Endometrial microvascular endothelial cells (primary cell): ENCODE results near the gene TFF3. TPM values are rescaled to one million over a fixed set of nuclear protein-coding genes. Genes with fewer than 3 reads are reported as not detected.
"Not testable (repeated sequence)": the region's sequence is repeated elsewhere in the genome, so short reads cannot be mapped to it uniquely, and the experiment has no call there.

Experiments
- in situ Hi-C: cut with HindIII; loops from 2 replicates; pipeline ENCODE4 v1.10.0; 2017; ENCODE audit warnings: low sequenced_read_pairs, low pct_unique_long_range_greater_than_20kb; ENCODE audit errors: inconsistent ontology term
- total RNA-seq: library from RNA; depleted of rRNA; stranded (reverse); fragments of >200 nt; gene quantifications from one replicate; pipeline ENCODE4 v1.2.3, GENCODE V29; 2015; ENCODE audit errors: inconsistent ontology term

The TFF3 gene
- total RNA-seq, 1 donor from 2014 or later = not detected

DNA sequence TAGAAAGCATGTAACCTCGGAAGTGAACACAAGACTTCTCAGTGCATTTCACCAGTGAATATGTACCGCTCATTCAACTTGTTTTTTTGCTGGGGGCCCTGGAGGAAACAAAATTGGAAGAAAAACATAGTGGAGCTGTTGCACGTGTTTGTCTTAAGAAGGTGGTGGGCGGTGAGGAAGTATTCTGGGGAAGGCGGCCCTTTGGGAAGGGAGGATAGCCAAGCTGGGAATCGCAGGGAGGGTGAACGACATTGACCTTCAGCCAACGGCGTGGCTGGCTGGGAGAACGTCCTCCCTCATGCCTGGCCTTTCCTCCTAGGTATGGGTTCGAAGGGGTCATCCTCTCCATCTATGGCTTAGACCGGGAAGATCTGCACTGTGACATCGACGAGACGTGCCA lies 19.4 kb downstream of the TFF3 start:
- in situ Hi-C loops = no loop called here

DNA sequence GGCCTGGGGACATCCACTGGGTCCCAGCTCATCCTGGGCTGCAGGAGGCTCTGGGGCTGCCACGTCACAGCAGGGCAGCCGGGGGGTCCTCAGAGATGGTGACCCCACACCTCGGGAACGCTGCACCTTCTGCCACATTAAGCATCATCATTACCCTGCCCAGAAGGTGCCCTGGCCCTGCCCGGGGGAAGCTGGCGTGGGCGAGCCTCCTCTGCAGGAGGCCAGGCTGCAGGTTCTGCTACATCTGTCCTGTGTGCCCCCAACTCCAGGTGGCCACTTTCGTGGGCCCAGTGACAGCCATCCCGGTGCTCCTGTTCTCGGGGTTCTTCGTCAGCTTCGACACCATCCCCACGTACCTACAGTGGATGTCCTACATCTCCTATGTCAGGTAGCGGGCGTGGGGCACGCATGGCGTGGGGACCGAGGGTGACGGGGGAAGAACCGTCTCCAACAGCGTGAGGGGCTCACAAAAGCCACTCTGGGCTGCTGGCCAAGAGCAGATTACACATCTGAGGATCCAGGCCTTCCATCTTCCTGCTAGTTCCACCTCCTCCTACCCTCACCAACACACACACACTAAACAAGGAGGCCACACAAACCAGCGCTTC lies 20.8 kb downstream of the TFF3 start:
- in situ Hi-C loops = no loop called here

DNA sequence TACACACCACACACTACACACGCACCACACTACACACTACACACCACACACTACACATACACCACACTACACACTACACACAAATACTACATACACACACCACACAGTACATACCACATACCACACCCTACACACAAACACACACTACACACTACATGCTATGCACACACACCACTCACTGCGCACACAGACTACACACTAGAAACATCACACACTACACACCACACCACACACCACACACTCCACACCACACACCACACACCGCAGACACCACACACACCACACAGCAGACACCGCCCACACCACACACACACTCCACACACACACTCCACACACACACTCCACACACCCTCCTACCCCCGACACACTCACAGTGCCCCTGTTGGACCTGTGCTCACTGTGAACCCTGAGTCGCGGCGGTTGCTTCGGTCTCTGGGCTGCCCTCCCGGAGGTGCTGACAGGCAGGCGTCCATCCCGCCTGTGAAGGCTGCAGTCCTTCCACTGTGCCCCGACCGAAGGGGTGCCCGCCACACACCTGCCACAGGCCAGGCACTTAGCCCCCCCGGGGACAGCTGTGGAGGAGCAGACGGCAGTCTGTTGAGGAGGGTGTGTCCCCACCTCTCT lies 21.4 kb downstream of the TFF3 start:
- in situ Hi-C loops = no loop called here

DNA sequence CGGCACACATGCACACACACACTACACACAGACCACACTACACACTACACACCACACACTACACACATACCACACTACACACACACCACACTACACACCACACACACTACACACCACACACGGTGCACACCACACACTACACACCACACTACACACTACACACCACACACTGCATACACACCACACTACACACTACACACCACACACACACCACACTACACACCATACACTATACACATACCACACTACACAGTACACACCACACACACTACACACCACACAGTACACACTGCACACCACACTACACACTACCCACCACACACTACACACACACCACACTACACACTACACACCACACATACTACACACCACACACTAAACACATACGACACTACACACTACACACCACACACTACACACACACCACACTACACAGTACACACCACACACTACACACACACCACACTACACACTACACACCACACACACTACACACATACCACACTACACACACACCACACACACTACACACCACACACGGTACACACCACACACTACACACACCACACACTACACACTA lies 22.6 kb downstream of the TFF3 start:
- in situ Hi-C loops = not testable (repeated sequence)

DNA sequence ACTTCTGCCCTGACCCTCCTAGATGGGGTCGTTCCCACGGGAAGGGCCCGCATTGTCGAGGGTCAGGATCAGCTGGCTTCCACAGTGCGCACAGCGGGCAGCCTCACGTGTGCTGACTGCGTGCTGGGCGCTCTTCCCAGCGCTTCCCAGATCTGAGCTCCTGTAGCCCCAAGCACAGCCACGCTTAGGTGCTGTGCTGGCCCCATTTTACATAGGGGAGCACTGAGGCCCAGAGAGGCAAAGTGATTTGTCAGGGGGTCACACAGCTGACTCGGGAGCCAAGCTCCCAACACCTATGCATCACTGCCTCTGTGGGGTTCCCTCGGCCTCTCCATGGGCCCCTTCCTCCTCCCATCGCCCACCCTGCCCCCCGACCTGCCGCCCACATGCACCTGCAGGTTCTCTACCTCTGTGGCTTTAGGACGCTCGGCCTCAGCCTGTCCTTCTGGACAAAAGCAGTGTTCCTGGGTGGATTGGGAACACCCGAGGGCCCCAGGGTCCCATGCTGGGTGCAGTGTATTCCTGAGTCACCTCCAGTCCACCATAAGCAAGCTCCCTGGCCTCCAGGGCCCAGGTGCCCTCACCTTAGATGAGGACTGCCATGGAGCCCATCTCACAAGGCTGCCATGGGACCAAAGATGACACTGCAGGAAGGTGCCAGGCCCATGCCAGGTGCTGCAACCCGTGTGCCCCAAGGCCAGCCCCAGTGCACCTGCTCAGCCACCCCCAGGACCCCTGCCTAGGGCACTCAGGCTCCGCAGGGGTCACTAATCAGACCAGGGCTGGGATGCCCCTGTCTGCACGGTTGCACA lies 23.3 kb downstream of the TFF3 start:
- in situ Hi-C loops = no loop called here

DNA sequence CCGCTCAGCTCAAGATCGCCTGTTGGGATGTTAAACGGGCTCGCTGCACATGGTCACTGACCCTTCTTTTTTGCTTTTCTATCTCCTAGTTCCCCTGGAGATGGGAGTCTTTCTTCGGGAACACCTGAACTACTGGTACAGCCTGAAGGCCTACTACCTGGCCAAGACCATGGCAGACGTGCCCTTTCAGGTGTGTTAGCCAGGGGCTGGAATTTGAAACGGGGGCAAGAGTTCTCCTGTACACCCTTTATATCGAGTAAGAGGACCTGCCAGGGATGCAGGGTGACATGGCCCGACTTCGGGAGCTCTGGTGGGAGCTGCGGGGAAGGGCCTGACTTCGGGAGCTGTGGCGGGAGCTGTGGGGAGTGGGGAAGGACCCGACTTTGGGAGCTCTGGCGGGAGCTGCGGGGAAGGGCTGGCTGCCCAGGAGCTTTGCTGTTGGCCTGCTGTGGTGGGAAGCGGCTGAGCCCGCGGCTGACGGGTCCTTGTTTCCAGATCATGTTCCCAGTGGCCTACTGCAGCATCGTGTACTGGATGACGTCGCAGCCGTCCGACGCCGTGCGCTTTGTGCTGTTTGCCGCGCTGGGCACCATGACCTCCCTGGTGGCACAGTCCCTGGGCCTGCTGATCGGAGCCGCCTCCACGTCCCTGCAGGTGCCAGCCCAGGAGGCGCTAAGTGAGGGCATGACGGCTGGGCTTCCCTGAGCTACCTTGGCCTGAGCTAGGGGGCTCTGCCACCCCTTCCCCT lies 24.0 kb downstream of the TFF3 start:
- in situ Hi-C loops = no loop called here

DNA sequence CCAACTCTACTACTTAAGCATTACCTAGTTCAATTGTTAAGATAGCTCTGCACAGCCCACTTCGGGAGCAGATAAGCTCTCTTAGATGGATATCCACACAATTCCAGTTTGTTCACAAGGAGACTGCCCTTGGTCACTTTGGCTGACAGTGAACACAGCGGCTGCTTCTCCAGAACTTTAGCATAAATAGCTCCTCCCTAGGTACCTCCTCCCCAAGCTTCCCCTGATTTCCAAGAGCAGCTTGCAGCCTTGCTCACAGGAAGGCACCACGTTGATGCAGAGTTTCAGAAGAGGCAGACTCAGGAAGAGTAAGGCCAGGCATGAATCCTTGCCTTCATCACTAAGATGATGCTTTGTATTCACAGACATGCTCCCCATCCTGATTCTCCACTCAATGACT lies 24.7 kb downstream of the TFF3 start:
- in situ Hi-C loops = no loop called here

DNA sequence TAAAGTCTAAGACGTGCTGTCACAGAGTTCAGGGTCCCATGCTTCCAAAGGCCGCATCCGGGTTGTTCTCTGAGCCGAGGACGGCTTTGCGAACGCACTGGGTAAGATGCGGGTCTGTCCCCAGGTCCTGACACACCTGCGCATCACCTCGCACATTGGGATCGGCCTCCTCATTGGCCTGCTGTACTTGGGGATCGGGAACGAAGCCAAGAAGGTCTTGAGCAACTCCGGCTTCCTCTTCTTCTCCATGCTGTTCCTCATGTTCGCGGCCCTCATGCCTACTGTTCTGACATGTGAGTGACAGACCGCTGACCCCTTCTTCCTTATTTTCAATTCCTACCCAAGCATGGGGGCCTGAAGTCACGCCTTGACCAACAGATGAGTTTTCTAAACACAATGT lies 25.3 kb downstream of the TFF3 start:
- in situ Hi-C loops = no loop called here

DNA sequence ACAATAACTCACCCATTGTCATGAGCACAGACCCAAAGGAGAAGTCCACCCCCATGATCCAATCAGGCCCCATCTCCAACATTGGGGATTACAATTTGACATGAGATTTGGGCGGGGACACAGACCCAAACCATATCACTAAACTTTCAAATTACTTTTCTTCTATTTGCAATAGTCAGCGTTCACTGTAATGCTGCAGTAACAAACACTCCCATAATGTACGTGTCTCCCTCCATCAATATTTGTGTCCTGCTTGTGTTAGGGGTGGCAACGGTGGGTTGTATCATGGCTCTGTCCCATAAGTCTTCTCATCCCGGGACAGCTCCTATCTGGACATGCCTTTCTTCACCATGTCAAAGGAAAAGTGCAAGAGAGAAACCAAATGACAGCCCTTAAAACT lies 26.2 kb downstream of the TFF3 start:
- in situ Hi-C loops = no loop called here

DNA sequence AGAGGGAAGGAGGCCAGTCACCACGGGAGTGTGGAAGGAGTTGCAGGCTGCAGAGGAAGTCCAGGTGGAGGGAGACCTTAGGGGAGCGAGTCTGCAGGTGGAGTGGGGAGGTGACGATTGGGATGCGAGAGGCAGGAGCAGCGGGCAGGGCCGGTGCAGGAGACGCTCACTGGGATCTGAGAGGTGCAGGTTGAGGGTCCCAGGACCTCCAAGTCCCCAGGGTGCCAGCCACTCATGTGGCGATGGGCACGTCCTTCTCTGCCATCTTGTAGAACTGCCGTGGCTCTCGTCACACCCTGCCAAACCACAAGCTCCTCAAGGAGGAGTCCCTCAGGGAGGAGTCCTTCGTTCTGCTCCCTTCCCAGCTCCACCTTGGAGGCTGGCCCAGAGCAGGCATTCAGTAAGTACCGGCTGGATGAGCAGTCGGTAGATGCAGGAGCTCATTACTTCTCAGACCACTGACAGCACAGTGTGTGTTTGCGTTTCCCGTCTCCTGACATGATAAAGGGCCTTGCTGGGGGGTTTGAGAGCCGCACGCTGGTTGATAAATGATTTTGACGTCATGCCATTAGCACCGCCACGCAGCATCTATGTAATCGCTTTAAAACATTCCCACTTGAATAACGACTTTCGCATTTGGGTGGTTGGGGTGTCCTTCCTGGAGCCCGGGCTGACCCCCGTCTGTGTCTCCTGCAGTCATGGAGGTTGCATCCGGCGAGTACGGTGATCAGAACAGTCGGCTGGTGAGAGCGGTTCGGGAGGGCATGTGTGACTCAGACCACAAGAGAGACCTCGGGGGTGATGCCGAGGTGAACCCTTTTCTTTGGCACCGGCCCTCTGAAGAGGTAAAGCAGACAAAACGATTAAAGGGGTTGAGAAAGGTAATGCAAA lies 27.8 kb downstream of the TFF3 start:
- in situ Hi-C loops = no loop called here

DNA sequence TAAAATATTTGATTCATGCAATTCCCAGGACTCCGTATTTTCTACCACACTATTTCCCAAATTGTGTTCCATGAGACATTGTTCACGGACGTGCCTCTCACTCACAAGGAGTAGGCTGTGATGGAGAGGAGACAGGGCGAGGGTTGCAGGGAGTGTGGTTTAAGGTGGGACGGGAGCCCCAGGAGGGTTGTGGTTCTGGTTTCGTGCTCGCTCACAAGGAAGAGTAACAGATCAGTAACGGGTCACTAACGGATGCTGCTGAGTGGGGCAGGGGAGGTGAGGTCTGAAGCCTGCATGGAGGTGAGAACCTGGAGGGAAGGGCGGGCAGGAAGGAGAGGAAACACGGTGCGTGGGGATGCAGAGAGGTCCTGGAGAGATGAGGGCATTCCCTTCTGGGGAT lies 28.8 kb downstream of the TFF3 start:
- in situ Hi-C loops = no loop called here

DNA sequence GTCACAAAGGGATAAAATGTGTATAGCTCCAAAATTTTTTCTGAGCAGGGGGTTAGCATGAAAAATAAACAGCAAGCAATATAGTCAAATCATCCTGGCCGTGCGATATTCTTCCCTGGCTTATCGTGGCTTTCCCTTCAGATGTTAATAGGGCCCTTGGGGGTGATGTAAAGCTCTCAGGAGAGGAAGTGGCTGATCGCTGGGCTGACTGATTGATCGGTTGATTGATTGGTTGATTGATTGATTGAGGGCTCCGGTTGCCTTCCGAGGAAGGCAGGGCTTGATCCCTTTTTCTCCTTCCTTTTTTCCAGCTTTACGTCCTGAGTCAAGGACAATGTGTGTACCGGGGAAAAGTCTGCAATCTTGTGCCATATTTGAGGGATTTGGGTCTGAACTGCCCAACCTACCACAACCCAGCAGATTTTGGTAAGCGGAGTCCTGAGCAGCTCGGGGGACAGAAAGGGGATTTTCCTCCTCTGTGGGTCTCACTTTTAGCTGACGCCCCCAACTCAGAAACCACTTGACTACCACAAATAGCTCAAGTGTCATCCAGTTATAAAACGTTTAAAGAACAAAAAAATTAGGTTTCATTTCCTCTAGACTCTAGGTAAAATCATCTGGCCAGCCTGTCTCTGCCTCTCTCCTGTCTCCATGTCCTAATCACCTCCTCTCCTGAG lies 29.5 kb downstream of the TFF3 start:
- in situ Hi-C loops = no loop called here

DNA sequence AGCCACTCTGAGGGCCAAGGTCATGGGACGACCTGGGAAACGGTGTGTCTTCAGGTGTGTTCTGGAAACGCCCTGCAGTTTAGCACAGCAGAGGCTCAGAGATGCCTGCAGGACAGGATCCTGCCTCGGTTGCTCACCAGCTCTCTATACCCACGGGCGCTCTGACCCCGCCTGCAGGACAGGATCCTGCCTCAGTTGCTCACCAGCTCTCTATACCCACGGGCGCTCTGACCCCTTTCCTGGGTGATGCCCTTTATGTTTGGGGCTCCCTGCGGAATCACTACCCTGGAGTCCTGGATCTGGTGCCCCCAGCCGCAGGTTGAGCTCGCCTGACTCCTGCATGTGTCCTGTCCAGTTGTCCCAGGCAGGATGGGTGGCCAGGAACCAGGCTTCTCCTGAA lies 32.5 kb downstream of the TFF3 start:
- in situ Hi-C loops = no loop called here

DNA sequence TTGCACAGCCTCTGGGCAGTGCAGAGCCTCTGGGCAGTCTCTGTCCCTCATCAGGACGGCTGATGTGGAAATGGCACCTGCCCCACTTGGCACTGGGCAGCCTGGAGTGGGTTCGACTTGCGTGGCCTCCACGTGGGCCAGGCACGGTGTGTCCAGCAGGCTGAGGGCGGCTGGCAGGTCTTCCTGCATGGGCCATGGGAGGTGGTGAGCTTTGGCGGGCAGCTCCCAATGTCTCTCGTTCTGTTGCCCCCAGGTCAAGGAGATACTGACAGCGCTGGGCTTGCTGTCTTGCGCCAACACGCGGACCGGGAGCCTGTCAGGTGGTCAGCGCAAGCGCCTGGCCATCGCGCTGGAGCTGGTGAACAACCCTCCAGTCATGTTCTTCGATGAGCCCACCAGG lies 33.2 kb downstream of the TFF3 start:
- in situ Hi-C loops = no loop called here

DNA sequence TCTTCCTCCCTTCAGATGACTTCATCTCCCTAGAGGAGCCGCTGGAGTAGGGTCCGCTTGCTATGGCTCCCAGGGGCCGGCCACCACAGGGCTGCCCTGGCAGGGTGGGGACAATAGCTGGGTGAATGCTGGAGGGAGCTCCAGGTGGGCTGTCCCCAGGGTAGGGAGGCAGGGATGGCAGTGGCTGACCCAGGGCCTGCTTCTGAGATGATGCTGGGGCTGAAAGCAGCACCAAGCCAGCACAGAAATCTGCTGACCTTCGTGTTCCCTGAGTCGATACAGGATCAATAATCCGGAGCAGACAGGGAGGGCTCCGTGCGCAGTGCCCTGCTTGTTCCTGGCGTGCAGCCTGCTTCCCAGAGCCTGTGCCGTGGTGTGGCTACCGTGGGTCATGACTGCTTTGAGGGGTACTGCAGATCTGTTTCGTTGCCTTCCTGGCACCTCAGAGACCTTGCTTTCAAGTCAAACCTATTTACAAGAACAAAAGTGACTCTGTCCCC lies 34.0 kb downstream of the TFF3 start:
- in situ Hi-C loops = no loop called here

DNA sequence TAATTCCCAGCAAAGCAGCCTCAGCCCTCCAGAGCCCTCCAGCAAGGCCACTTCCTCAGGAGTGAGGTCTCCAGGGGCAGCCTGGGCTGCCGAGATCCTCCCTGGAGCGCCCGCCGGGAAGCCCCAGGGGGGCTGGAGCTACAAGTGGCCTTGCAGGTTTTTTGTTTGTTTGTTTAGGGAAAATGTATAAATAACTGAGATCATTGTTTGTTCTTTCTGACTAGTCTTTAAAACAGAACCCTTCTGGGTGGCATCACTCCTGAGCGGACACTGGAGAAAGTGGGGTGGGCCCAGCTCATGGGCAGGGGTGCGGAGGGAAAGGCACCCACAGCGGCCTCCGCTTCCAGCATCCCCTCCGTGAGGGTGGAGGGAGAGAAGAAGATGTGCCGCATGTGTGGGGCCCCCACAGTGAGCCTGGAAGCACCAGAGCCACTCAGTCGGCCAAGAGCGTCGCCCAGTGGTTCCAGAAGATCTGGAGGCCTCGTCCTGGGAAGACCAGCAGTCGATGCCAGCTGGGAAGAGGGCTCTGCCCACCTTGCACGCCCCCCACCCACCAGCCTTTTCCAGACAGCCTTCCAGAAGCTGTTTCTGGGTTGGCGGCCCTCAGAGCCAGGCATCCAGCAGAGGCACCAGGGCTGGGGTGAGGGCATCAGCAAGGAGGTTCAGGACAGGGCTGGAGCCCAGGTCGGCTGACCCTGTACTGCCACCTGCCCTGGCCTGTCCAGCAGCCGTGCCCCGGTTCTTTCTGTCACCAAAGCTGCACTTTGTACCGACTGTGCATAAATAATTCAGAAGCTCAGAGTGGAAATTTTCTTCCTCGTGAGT lies 34.6 kb downstream of the TFF3 start:
- in situ Hi-C loops = no loop called here

DNA sequence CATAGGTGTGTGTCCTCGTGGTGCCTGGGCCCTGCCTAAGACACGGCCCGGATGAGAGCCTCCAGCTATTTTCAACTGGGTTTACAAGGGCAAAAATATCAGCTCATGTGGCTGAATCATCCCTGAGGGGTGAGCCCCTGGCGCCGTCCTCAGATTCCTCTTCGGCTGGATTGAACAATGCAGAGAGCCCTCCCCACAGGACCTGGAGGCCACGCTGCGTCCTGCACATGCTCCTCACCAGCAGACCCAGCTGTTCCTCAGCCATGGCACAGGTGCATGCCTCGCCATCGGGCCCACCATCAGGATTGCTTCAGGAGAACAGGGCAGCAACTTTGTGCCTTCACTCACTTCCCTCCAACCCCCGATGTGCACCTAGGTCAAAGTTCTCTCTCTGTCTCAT lies 35.3 kb downstream of the TFF3 start:
- in situ Hi-C loops = no loop called here
